SIG-M5 treated with dmso at 0.1 percent for 504 hours (cell line): ENCODE measurements around the gene NFYB.
"Not testable (repeated sequence)": the region's sequence is repeated elsewhere in the genome, so short reads cannot be mapped to it uniquely, and the experiment has no call there.

Experiments
- DNase-seq: peaks from one replicate; lab custom pipeline; 2025; ENCODE audit not compliant: unreplicated experiment; lab: John Stamatoyannopoulos, UW

Gene NFYB

DNA sequence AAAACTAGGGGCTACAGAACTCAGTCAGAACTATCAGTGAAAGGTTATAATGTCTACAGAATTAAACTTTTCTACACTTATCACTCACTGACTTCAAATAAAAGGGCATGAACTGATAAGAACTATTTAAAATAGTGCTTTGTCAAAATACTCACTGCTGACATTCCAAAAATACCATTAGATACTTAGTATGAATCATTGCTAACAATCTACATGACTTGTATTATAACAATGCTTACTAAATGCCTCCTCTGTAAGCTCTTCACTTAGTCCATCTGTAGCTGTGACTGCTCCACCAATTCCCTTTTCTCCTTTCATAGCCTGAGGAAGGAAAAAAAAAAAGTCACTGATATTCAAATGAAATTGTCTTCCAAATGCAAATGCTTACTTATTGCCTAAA is 17.0 kb downstream of the NFYB start:
- no peak for DNase-seq

DNA sequence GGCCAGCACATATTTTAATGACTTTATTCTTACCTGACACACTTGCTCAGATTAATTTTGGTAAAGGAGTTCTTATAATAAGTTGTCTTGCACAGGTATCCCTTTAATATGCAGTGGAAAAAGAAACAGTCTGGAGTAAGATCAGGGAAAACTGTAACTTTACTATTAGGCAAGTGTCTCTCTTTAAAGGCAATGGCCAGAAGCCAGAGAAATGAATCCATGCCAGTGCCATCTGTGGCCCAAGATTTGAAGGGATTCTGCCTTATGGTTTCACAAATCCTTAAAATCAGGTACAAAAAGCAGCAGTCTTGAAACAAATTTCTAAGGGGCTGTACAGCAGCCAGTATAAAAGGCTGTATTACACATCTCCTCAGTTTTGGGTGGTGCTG is 22.4 kb downstream of the NFYB start:
- DNase-seq: no peak

- DNase-seq: not testable (repeated sequence)
Measured at GRCh38 chr12:104114834-104115586, 23.0 kb downstream of the NFYB start.

DNA sequence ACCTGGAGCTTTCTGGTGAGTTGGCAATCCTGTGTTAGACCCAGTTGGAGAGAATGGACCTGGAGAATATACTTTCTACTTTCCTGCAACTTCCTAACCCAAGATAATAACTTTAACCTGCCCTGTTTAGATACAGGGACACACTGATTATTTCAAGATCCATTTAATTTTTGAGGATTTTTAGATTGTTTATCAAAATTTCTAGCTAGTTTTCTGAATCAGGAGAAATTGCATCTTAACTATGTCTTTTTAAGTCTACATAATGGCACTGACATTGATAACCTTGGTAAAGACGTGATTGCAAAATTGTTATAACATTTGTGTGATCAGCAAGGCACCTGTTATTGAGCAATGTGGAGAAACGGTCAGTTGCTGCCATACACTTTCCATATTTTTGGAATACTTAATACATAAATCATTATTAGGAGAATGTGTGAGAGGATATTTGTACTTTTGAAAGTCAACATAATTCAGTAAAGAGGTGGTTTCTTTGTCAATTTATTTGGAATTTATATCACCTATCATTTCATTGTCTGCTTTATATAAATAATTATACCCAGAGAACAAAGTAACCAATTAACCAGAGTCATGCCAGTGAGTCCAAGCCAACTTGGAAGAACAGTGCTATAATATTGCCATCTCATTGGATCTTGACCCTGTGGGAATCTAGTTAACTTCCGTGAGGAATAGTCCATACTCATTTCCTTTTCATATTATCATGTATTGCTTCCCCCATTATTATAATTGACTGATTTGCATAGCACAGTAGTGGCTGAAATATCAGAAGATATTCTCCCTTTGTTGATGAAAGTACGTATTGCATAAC is 28.4 kb downstream of the NFYB start:
- no peak for DNase-seq

DNA sequence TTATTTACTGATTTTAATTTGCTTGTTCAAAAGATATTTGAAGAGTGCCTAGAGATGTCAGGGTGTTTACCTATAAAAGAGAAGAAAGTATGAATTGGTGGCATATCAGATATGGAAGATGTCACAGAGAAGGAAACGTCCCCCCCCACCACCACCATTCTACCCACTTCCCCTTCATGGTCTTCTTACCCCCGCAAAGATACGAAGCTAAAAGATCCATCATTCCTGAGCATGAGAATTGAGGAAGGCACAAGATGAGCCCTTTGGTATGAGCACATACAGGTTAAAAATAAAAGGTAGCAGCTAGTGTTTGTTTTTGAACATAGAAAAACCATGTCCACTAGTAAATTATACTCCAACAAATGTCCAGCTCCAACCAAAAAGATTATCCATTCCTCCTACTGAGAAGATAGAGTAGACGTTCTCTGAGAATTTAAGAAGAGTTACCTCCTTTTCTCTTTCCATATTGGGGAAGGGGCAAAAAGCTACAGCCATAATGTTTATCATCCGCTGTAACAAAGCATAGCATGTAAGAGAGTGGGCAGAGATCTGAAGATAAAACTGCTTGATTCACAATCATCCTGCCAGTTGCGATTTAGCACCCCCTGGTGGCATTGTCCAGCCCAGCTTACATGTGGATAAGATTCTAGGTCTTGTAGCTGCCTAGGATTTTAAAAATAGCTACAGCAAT is 29.1 kb downstream of the NFYB start:
- DNase-seq: peak; percentile 66

GRCh38 chr12:104106965-104107364 is 31.0 kb downstream of the NFYB start:
- DNase-seq: no peak

DNA sequence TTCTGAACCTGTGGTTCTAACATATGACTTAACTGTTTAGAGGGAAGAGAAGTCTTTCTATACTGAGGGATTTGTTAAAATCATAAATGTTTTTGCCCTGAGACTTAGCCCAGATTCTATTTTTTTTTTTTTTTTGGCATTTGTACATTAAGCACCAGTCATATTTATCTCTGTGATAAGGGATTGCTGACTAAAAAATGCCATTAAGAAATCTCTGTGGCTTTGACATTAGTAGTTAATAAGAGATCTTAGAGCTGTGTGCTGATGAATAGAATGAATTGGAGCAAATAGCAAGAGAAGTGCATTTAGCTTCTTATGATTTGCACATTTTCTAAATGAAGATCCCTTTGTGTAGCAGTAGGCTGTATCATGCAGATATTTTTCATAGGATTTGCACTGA is 32.5 kb downstream of the NFYB start:
- DNase-seq: no peak

- DNase-seq: no peak
Measured at GRCh38 chr12:104097954-104098353, 40.1 kb downstream of the NFYB start.

GRCh38 chr12:104095289-104095688 is 42.7 kb downstream of the NFYB start:
- no peak for DNase-seq

DNA sequence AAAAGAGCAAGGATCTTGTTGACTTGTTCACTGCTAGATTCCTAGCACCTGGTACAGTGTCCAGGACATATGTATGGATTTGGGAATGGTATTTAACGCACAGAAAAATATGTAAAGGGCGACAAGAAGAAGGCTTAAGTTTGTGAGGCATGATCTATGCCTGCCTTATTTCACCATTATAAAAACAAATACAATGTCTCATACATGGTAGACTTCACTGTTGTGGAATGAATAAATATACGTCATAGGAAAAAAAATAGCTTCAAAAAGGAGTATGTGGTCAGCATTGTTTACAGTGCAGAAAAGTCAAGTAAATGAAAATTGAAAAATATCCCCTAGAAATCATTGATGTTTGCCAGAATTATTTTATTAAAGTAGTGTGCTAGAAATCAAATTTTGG is 43.7 kb downstream of the NFYB start:
- no peak for DNase-seq

- no peak for DNase-seq
Measured at GRCh38 chr12:104091136-104091535, 46.9 kb downstream of the NFYB start.

GRCh38 chr12:104090685-104091084 is 47.3 kb downstream of the NFYB start:
- DNase-seq: no peak

GRCh38 chr12:104083769-104084475 is 54.1 kb downstream of the NFYB start:
- no peak for DNase-seq

DNA sequence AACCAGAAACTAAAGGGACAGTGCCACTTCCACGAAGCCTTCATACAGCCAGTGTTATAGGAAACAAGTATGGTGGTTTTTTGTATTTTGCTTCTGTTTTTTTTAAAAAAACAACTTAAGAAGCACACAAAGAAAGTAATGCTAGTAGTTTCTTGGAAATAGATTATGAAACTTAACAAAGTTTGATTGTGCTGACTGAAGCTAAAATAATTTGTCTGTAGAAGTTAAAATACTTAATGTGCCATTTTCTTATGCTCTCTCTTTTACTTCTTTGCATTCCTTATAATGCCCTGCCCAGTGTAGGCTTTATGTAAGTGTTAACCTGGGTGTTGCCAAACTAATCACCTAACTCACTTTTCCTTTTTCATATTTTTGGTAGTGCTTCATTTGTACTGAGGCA is 57.2 kb downstream of the NFYB start:
- no peak for DNase-seq

GRCh38 chr12:104079024-104079423 is 59.0 kb downstream of the NFYB start:
- DNase-seq: no peak

DNA sequence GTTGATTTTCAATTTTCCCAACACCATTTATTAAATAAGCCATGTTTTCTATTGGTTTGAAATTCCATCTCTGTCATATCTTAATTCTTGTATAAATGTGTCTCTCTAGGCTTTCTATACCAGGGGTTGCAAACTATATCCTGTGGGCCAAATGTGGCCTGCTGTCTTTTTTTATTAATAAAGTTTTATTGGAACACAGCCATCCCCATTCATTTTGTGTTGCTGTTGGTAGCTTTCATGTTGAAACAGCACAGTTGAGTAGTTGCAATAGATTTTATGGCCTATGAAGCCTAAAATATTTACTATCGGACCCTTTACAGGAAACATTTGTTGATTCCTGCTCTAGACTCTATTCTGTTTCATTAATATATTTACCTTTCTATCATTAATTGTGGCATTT is 64.3 kb downstream of the NFYB start:
- DNase-seq: no peak

DNA sequence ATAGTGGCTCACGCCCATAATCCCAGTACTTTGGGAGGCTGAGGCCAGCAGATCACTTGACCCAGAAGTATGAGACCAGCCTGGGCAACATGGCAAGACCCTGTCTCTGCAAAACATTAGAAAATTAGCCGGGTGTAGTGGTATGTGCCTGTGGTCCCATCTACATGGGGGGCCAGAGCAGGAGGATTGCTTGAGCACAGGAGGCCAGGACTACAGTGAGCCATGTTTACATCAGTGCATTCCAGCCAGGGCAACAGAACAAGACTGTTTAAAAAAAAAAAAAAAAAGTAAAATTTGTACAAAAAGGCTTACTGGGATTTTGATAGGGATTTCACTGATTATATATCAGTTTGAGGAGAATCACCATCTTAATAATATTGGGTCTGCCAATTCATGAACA is 65.9 kb downstream of the NFYB start:
- DNase-seq: no peak
